ENCODE measurements around the gene ATP11A.

Gene ATP11A

DNA sequence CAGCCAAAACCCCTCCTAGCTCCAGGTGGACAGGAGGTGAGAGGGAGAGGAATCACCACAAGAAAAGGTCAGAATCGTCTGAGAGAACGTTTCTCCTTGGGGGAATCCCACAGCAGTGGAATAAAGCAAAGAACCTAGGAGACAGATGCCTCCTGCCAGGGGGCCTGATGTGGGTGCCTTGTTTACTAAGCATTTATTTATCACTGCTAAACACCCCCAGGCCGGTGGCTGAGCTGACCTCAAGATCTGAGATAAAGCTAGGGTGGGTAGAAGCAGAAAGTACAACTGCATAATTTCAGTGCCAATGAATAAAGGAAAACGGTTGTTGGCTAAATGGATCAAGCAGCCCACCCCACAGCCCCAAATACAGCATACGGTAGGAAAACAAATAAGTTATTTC lies 33.9 kb upstream of the ATP11A start:
- H2BK12ac ChIP-seq (ENCODE audit: low read length): no peak overlapping the region
- H3K27ac ChIP-seq (ENCODE audit: low read depth, low read length): no peak overlapping the region
- H3K4me2 ChIP-seq (ENCODE audit: low read length): no peak overlapping the region
- H2BK120ac ChIP-seq (ENCODE audit: insufficient read depth, low read length, poor library complexity): no peak overlapping the region
- no peaks in the 10 kb centered on the region for H3K79me2 ChIP-seq (ENCODE audit: control insufficient read depth, insufficient read depth, low read length, poor library complexity)
- H4K12ac ChIP-seq (ENCODE audit: low read depth, low read length): no peak overlapping the region
- no peaks in the 10 kb centered on the region for H3K9me3 ChIP-seq (ENCODE audit: insufficient read depth, low read depth, low read length)
- H3K18ac ChIP-seq (ENCODE audit: low read length): no peak overlapping the region
- no peaks in the 10 kb centered on the region for H3K27me3 ChIP-seq (ENCODE audit: insufficient read depth, low read length)
- no peak overlapping the region for H3K23ac ChIP-seq (ENCODE audit: low read length)
- WGBS (ENCODE audit: extremely low coverage, insufficient coverage, insufficient read length): no CpG with 5 or more reads among the region's 5 CpGs
- H3K4me1 ChIP-seq (ENCODE audit: control insufficient read depth in 1 of 2, insufficient read depth in 2 of 2, low read length in 2 of 2): peaks cover 13 to 20% of the 10 kb centered on the region in 2 experiments
- no peak overlapping the region for H3K4ac ChIP-seq (ENCODE audit: low read depth, low read length)
- H3K79me1 ChIP-seq (ENCODE audit: low read length): peaks cover 16% of the 10 kb centered on the region
- no peak overlapping the region for H4K91ac ChIP-seq (ENCODE audit: low read depth, low read length)
- H3K14ac ChIP-seq (ENCODE audit: low read length): no peak overlapping the region
- no peak for DNase-seq
- H2AK5ac ChIP-seq (ENCODE audit: low read length): no peak overlapping the region
- H3K9ac ChIP-seq (ENCODE audit: low read length): no peak overlapping the region
- no peak overlapping the region for H3K4me3 ChIP-seq (ENCODE audit: low read depth, low read length)
- H3K36me3 ChIP-seq (ENCODE audit: control insufficient read depth in 1 of 2, insufficient read depth in 2 of 2, low read length in 2 of 2): no peaks in the 10 kb centered on the region
- H2BK5ac ChIP-seq (ENCODE audit: low read depth, low read length, poor library complexity): no peak overlapping the region
- H4K8ac ChIP-seq (ENCODE audit: low read depth, low read length): no peak overlapping the region
- no peak overlapping the region for H2AFZ ChIP-seq (ENCODE audit: insufficient read depth, low read length, poor library complexity)

DNA sequence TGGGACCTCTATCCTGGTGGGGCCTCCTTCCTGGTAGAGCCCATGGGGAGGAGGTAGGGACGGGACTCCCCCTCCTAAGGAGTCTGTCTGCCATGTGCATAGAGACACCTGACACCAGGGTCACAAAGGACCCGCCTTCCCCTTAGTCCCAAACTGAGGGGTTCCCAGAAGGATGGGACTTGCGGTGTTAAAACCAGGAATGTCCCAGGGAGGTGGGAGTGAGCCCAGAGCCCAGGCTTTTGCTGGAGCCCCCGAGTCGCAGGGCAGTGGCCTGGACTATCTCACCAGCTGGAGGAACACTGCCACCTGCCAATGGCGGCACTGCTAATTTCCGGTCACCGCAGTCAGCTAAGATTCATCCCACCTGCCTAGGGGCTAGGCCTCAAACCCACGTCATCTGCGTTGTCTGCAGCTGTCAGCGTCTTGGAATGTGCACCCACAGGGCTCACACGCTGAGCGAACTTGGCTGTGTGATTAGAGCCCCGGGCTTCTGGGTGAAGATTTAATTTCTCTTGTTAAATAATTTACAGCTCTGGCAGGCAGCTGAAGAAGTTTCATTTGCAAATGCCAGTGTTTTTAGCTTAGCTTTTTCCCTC lies 31.9 kb upstream of the ATP11A start:
- WGBS (ENCODE audit: extremely low coverage, insufficient coverage, insufficient read length): no CpG with 5 or more reads among the region's 14 CpGs
- H3K36me3 ChIP-seq (ENCODE audit: control insufficient read depth in 1 of 2, insufficient read depth in 2 of 2, low read length in 2 of 2): no peaks in the 10 kb centered on the region
- no peak overlapping the region for H2AK5ac ChIP-seq (ENCODE audit: low read length)
- H4K91ac ChIP-seq (ENCODE audit: low read depth, low read length): peak overlapping the region; percentile 60
- H3K27me3 ChIP-seq (ENCODE audit: insufficient read depth, low read length): no peaks in the 10 kb centered on the region
- peak overlapping the region; percentile 46 for H2BK120ac ChIP-seq (ENCODE audit: insufficient read depth, low read length, poor library complexity)
- no peak overlapping the region for H3K9ac ChIP-seq (ENCODE audit: low read length)
- H3K9me3 ChIP-seq (ENCODE audit: insufficient read depth, low read depth, low read length): no peaks in the 10 kb centered on the region
- no peak overlapping the region for H3K4me3 ChIP-seq (ENCODE audit: low read depth, low read length)
- H3K79me1 ChIP-seq (ENCODE audit: low read length): peaks cover 11% of the 10 kb centered on the region
- peak overlapping the region; percentile 47 for H3K14ac ChIP-seq (ENCODE audit: low read length)
- peak overlapping the region; percentile 66 for H2BK12ac ChIP-seq (ENCODE audit: low read length)
- peaks cover 8% of the 10 kb centered on the region in 2 experiments for H3K4me1 ChIP-seq (ENCODE audit: control insufficient read depth in 1 of 2, insufficient read depth in 2 of 2, low read length in 2 of 2)
- H3K23ac ChIP-seq (ENCODE audit: low read length): no peak overlapping the region
- peak overlapping the region; percentile 58 for H3K18ac ChIP-seq (ENCODE audit: low read length)
- H4K12ac ChIP-seq (ENCODE audit: low read depth, low read length): no peak overlapping the region
- DNase-seq: peak; percentile 95 to 96
- no peaks in the 10 kb centered on the region for H3K79me2 ChIP-seq (ENCODE audit: control insufficient read depth, insufficient read depth, low read length, poor library complexity)
- peak overlapping the region; percentile 33 for H4K8ac ChIP-seq (ENCODE audit: low read depth, low read length)
- H2AFZ ChIP-seq (ENCODE audit: insufficient read depth, low read length, poor library complexity): no peak overlapping the region
- peak overlapping the region; percentile 49 for H2BK5ac ChIP-seq (ENCODE audit: low read depth, low read length, poor library complexity)
- H3K27ac ChIP-seq (ENCODE audit: low read depth, low read length): peak overlapping the region; percentile 54
- peak overlapping the region; percentile 13 for H3K4me2 ChIP-seq (ENCODE audit: low read length)
- no peak overlapping the region for H3K4ac ChIP-seq (ENCODE audit: low read depth, low read length)

DNA sequence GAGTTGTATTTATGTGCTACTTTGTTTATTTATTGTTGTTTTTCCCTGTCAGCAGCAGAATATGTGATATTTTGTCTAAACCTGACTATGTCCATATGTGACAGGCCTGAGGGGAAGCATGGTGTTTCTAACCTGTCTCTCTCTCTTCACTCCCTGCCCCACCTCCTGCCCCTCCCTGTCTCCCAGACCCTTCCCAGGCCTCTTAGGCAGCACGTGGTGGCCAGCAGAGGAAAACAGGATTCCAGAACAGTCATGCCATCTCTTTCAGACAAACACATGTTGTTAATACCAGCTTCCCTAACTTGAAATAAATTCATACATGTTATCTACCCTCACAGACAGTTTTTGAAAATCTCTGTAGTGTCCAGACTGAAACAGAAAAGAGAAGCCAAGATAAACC lies 31.0 kb upstream of the ATP11A start:
- H3K4ac ChIP-seq (ENCODE audit: low read depth, low read length): no peak overlapping the region
- H4K8ac ChIP-seq (ENCODE audit: low read depth, low read length): no peak overlapping the region
- H4K12ac ChIP-seq (ENCODE audit: low read depth, low read length): no peak overlapping the region
- H2BK5ac ChIP-seq (ENCODE audit: low read depth, low read length, poor library complexity): no peak overlapping the region
- H3K9ac ChIP-seq (ENCODE audit: low read length): no peak overlapping the region
- no peak overlapping the region for H3K18ac ChIP-seq (ENCODE audit: low read length)
- peaks cover 6% of the 10 kb centered on the region in 2 experiments for H3K4me1 ChIP-seq (ENCODE audit: control insufficient read depth in 1 of 2, insufficient read depth in 2 of 2, low read length in 2 of 2)
- DNase-seq: peak in 1 of 2 donors; percentile 28
- H3K9me3 ChIP-seq (ENCODE audit: insufficient read depth, low read depth, low read length): no peaks in the 10 kb centered on the region
- H3K14ac ChIP-seq (ENCODE audit: low read length): no peak overlapping the region
- H3K79me1 ChIP-seq (ENCODE audit: low read length): peaks cover 7% of the 10 kb centered on the region
- no peak overlapping the region for H3K27ac ChIP-seq (ENCODE audit: low read depth, low read length)
- H3K79me2 ChIP-seq (ENCODE audit: control insufficient read depth, insufficient read depth, low read length, poor library complexity): no peaks in the 10 kb centered on the region
- H3K4me2 ChIP-seq (ENCODE audit: low read length): no peak overlapping the region
- no CpG with 5 or more reads among the region's 1 CpG for WGBS (ENCODE audit: extremely low coverage, insufficient coverage, insufficient read length)
- H2BK120ac ChIP-seq (ENCODE audit: insufficient read depth, low read length, poor library complexity): no peak overlapping the region
- H4K91ac ChIP-seq (ENCODE audit: low read depth, low read length): no peak overlapping the region
- H2AFZ ChIP-seq (ENCODE audit: insufficient read depth, low read length, poor library complexity): no peak overlapping the region
- H2AK5ac ChIP-seq (ENCODE audit: low read length): no peak overlapping the region
- no peak overlapping the region for H3K23ac ChIP-seq (ENCODE audit: low read length)
- H2BK12ac ChIP-seq (ENCODE audit: low read length): no peak overlapping the region
- no peak overlapping the region for H3K4me3 ChIP-seq (ENCODE audit: low read depth, low read length)
- no peaks in the 10 kb centered on the region for H3K36me3 ChIP-seq (ENCODE audit: control insufficient read depth in 1 of 2, insufficient read depth in 2 of 2, low read length in 2 of 2)
- no peaks in the 10 kb centered on the region for H3K27me3 ChIP-seq (ENCODE audit: insufficient read depth, low read length)

DNA sequence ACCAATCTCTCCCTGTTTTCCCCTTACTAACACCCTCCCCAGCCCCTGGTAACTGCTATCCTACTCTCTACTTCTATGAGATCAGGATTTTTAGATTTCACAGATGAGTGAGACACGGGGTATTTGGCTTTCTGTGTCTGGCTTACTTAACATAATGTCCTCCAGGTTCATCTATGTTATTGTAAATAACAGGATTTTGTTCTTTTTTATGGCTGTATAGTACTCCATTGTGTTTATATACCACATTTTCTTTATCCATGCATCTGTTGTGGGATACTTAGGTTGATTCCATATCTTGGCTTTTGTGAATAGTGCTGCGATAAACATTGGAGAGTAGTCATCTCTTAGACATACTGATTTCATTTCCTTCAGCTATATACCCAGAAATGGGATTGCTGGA lies 28.5 kb upstream of the ATP11A start:
- Histone ChIP-seq H3K4me2 (ENCODE audit: low read length) (no peak overlapping the region), H3K18ac (ENCODE audit: low read length) (no peak overlapping the region), H3K36me3 (ENCODE audit: control insufficient read depth in 1 of 2, insufficient read depth in 2 of 2, low read length in 2 of 2) (no peaks in the 10 kb centered on the region), H3K79me2 (ENCODE audit: control insufficient read depth, insufficient read depth, low read length, poor library complexity) (no peaks in the 10 kb centered on the region), H2AK5ac (ENCODE audit: low read length) (no peak overlapping the region), H2BK120ac (ENCODE audit: insufficient read depth, low read length, poor library complexity) (no peak overlapping the region), H3K4me1 (ENCODE audit: control insufficient read depth in 1 of 2, insufficient read depth in 2 of 2, low read length in 2 of 2) (peaks cover 6% of the 10 kb centered on the region in 2 experiments), H3K9ac (ENCODE audit: low read length) (no peak overlapping the region), H3K14ac (ENCODE audit: low read length) (no peak overlapping the region), H2BK5ac (ENCODE audit: low read depth, low read length, poor library complexity) (no peak overlapping the region), H3K9me3 (ENCODE audit: insufficient read depth, low read depth, low read length) (peaks cover 14% of the 10 kb centered on the region), H2BK12ac (ENCODE audit: low read length) (no peak overlapping the region), H4K8ac (ENCODE audit: low read depth, low read length) (no peak overlapping the region), H3K23ac (ENCODE audit: low read length) (no peak overlapping the region), H4K12ac (ENCODE audit: low read depth, low read length) (no peak overlapping the region), H2AFZ (ENCODE audit: insufficient read depth, low read length, poor library complexity) (no peak overlapping the region), H3K4me3 (ENCODE audit: low read depth, low read length) (no peak overlapping the region), H3K27me3 (ENCODE audit: insufficient read depth, low read length) (no peaks in the 10 kb centered on the region), H4K91ac (ENCODE audit: low read depth, low read length) (no peak overlapping the region), H3K79me1 (ENCODE audit: low read length) (peaks cover 7% of the 10 kb centered on the region), H3K4ac (ENCODE audit: low read depth, low read length) (no peak overlapping the region), H3K27ac (ENCODE audit: low read depth, low read length) (no peak overlapping the region)
- no peak for DNase-seq
- WGBS (ENCODE audit: extremely low coverage, insufficient coverage, insufficient read length): no CpG with 5 or more reads among the region's 2 CpGs
